ENCODE data around the gene ERFE. TPM values are rescaled to one million over a fixed set of nuclear protein-coding genes. Genes with fewer than 3 reads are reported as not detected.
"Not testable (repeated sequence)": the region's sequence is repeated elsewhere in the genome, so short reads cannot be mapped to it uniquely, and the experiment has no call there.

ERFE gene, protein sequence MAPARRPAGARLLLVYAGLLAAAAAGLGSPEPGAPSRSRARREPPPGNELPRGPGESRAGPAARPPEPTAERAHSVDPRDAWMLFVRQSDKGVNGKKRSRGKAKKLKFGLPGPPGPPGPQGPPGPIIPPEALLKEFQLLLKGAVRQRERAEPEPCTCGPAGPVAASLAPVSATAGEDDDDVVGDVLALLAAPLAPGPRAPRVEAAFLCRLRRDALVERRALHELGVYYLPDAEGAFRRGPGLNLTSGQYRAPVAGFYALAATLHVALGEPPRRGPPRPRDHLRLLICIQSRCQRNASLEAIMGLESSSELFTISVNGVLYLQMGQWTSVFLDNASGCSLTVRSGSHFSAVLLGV
- total RNA-seq: 1 to 10 TPM in 1 of 2 experiments, under 1 TPM in 1; 0.99 to 1.0 TPM

DNA sequence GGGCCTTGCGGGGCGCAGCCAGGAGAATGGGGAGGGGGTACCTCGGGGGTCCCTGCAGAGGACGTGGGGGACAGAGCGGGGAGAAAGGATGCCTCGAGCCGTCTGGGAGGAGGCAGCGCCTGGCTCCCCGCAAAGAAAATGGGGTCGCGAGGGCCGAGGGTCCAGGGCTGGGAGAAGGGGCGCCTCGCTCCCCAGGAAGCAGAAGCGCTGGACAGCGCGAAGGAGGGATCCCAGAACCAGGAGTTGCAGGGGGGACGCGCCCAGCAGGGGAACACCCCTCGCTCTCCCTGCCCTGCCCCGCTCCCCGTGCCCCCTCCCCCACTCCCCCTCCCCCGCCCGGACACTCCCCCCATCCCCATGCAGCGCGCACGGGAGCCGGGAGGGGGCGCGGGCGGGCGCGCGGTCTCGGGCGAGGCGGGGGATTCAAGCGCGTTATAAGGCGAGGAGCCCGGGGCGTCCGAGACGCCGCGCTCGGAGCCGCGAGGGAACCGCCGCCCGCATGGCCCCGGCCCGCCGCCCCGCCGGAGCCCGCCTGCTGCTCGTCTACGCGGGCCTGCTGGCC is at the start of gene ERFE:
ERFE (plus strand) TSS at position 462 of the 562 bp plus-strand sequence; CDS start at position 500, 38 bp downstream.
- Mint-ChIP-seq H3K27ac (no peak within 1 kb of the TSS), H3K27me3 (peaks cover 11% of the 10 kb centered on the region), H3K9me3 (peaks cover 4% of the 10 kb centered on the region), H3K4me1 (ENCODE audit: low read depth) (peaks cover 11% of the 10 kb centered on the region), H3K36me3 (ENCODE audit: low read depth) (no peaks in the 10 kb centered on the region), H3K4me3 (peak within 1 kb of the TSS; percentile 62)
- ATAC-seq (peak; percentile 87), DNase-seq (peak; percentile 62)
- intact Hi-C loops (cut with micrococcal nuclease): no loop called here
- CTCF ChIA-PET: interaction anchor here (0.8 to 1.5 kb wide), 2 partner anchors 43 to 189 kb away, joined by 4 to 5 read pairs; no protein-coding TSS in a partner anchor
- POLR2A ChIA-PET: interaction anchor here (1.0 kb wide), 1 partner anchor 25 kb away, joined by 4 read pairs; no protein-coding TSS in a partner anchor
- TF ChIP-seq, protein P1, sequence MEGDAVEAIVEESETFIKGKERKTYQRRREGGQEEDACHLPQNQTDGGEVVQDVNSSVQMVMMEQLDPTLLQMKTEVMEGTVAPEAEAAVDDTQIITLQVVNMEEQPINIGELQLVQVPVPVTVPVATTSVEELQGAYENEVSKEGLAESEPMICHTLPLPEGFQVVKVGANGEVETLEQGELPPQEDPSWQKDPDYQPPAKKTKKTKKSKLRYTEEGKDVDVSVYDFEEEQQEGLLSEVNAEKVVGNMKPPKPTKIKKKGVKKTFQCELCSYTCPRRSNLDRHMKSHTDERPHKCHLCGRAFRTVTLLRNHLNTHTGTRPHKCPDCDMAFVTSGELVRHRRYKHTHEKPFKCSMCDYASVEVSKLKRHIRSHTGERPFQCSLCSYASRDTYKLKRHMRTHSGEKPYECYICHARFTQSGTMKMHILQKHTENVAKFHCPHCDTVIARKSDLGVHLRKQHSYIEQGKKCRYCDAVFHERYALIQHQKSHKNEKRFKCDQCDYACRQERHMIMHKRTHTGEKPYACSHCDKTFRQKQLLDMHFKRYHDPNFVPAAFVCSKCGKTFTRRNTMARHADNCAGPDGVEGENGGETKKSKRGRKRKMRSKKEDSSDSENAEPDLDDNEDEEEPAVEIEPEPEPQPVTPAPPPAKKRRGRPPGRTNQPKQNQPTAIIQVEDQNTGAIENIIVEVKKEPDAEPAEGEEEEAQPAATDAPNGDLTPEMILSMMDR (IDR thresholded peaks at IDR 0.05): no peak

DNA sequence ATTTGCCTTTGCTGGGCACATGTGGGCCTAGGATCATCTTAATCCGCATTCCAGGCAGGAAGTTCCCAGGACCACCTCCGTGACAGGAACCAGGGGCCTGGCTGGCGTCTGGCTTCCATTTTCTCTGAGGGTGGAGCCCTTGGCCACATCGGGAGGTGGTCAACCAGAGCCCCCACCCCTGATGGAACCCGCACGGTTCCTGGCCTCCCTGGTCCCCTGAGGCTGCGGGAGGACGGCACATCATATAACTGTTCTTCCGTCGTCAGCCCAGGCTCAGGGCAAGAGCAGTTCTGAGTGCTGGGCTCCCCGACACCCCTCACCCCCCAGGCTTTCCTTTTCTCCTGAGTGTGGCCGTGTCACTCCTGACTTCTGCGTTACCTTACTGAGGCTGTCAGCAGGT is 45.2 kb upstream of the ERFE start:
- TF ChIP-seq, protein P1 (IDR thresholded peaks at IDR 0.05): no peak
- H3K4me3 Mint-ChIP-seq: no peak overlapping the region
- POLR2A ChIA-PET: no interaction called here
- H3K36me3 Mint-ChIP-seq (ENCODE audit: low read depth): no peaks in the 10 kb centered on the region
- H3K27me3 Mint-ChIP-seq: no peaks in the 10 kb centered on the region
- intact Hi-C loops (cut with micrococcal nuclease): no loop called here
- H3K27ac Mint-ChIP-seq: no peak overlapping the region
- CTCF ChIA-PET: no interaction called here
- H3K9me3 Mint-ChIP-seq: peaks cover 8% of the 10 kb centered on the region
- DNase-seq (no peak), ATAC-seq (no peak)
- H3K4me1 Mint-ChIP-seq (ENCODE audit: low read depth): peaks cover 2% of the 10 kb centered on the region

DNA sequence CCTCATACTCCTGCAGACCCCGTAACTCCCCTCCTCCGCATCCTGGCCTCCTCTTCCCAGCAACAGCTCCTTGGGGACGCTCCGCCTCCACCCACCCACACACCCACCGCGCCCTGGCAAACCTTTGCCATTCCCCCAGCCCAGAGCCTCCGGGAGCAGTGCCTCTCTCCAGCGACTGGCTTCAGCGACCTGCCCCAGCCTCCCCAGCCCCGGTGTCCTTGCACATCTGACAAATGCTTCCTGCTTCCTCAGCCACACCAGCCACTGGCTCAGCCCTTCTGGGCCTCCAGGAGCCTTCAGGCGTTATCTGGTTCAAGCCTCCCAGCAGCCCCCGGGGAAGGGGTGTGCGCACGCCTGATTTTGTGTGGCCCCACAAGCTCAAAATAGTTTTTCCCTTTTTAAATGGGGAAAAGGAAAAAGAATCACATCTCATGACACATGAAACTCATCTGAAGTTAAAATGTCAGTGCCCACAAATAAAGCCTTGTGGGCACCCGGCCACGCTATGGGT is 44.4 kb upstream of the ERFE start:
- TF ChIP-seq, protein P1 (IDR thresholded peaks at IDR 0.05): no peak
- Mint-ChIP-seq H3K9me3 (peaks cover 8% of the 10 kb centered on the region), H3K4me1 (ENCODE audit: low read depth) (no peaks in the 10 kb centered on the region), H3K27ac (no peak overlapping the region), H3K4me3 (no peak overlapping the region), H3K36me3 (ENCODE audit: low read depth) (no peaks in the 10 kb centered on the region), H3K27me3 (no peaks in the 10 kb centered on the region)
- ChIA-PET CTCF (no interaction called here), POLR2A (no interaction called here)
- DNase-seq (no peak), ATAC-seq (no peak)
- intact Hi-C loops (cut with micrococcal nuclease): no loop called here

DNA sequence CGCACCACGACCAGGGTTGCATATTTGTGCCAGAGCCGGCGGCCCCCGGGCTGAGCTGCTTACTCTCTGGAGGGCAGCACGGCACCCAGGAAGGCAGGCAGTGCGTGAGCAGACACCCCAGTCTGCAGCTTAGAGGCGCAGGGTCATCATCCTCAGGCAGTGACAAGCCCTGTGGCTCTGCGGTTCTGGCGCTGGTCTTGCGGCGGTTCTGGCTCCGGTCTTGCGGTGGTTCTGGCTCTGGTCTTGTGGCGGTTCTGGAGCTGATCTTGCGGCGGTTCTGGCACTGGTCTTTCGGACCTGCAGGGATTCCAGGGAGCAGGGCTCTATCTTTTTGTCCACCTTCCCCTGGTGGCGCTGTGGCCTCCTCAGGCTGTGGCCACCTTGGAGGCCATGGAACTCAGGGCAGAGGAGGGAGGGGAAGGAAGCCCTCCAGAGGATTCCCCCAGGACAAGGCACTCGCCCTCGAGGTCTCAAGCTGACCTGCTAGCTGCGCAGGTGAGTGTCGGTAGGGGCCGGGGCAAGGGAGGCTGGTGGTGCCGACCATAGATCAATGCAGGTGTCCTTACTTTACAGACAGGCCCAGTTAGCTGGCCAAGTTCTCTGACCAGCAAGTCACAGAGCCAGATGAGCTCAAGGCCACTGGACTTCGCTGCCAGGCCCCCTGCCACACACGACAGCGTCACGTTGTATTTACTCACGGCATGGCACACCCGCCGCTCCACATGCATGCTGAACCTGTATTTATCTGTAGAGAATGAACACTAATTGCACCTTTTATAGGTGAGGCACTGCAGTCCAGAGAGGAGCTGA is 43.7 kb upstream of the ERFE start:
- peaks cover 8% of the 10 kb centered on the region for H3K9me3 Mint-ChIP-seq

DNA sequence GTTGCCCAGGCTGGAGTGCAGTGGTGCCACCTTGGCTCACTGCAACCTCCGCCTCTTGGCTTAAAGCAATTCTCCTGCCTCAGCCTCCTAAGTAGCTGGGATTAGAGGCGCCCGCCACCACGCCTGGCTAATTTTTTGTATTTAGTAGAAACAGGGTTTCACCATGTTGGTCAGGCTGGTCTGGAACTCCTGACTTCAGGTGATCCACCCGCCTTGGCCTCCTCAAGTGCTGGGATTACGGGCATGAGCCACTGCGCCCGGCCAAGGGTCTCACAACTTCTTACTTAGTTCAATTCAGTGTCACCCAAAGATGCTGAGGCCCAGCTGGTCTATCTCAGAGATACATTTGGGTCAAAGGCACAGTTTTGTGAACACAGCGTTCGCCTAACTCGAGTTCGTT is 43.1 kb upstream of the ERFE start:
- CTCF ChIA-PET; H3K9me3 Mint-ChIP-seq; H3K27me3 Mint-ChIP-seq; H3K4me1 Mint-ChIP-seq (ENCODE audit: low read depth); intact Hi-C loops (cut with micrococcal nuclease); H3K27ac Mint-ChIP-seq; H3K36me3 Mint-ChIP-seq (ENCODE audit: low read depth); ATAC-seq; DNase-seq; POLR2A ChIA-PET; H3K4me3 Mint-ChIP-seq: not testable (repeated sequence)

More for the DNA sequence above, 43.7 kb upstream of the ERFE start:
- TF ChIP-seq, protein P1 (IDR thresholded peaks at IDR 0.05): no peak
- Mint-ChIP-seq H3K4me1 (ENCODE audit: low read depth) (no peaks in the 10 kb centered on the region), H3K4me3 (no peak overlapping the region), H3K36me3 (ENCODE audit: low read depth) (no peaks in the 10 kb centered on the region), H3K27me3 (no peaks in the 10 kb centered on the region), H3K27ac (no peak overlapping the region)
- ATAC-seq (no peak), DNase-seq (no peak)
- ChIA-PET CTCF (no interaction called here), POLR2A (no interaction called here)
- intact Hi-C loops (cut with micrococcal nuclease): no loop called here
